ENCODE measurements around the gene PHOSPHO2.

PHOSPHO2 gene

DNA sequence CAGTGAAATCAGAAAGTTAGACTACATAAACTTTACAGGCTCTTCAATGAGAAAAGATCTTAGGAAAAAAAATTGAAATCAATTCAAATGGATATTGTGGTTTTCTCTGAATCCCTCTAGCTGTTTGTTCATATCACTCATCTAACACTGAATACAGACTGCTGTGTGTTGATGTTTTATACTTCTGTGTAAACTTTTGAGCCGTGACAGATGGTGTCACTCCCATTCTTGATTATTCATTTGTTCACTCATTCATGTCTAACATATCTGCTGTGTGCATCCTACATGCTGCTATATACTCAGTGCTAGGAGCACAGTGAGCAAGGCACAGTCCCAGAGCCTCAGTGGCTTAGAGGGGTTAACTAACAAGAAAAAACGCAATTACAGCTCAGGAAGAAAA is 52.0 kb downstream of the PHOSPHO2 start:
- TF ChIP-seq, protein P1, sequence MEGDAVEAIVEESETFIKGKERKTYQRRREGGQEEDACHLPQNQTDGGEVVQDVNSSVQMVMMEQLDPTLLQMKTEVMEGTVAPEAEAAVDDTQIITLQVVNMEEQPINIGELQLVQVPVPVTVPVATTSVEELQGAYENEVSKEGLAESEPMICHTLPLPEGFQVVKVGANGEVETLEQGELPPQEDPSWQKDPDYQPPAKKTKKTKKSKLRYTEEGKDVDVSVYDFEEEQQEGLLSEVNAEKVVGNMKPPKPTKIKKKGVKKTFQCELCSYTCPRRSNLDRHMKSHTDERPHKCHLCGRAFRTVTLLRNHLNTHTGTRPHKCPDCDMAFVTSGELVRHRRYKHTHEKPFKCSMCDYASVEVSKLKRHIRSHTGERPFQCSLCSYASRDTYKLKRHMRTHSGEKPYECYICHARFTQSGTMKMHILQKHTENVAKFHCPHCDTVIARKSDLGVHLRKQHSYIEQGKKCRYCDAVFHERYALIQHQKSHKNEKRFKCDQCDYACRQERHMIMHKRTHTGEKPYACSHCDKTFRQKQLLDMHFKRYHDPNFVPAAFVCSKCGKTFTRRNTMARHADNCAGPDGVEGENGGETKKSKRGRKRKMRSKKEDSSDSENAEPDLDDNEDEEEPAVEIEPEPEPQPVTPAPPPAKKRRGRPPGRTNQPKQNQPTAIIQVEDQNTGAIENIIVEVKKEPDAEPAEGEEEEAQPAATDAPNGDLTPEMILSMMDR (IDR thresholded peaks at IDR 0.05; ENCODE audit: extremely low read depth, missing control alignments) = no peak
- DNase-seq (ENCODE audit: low spot score) = no peak

DNA sequence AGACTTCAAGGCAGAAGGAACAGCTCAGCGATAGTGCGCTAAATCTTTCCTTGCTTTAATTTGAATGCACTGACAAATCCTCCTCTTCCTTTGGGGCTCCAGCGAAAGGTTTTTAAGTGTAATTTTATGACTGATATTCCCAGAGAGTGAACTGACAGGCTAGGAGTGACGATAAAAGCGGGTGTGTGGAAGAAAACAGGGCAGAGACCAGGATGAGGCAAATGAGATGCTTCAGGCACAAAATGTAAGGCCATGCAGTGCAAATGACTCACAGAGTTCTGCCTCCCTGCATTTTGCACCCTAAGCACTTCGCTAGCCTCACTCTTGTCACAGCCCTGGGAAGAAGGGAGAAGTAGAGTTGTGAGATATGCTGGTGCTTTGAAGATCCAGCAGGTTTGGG is 54.0 kb downstream of the PHOSPHO2 start:
- TF ChIP-seq, protein P1 (IDR thresholded peaks at IDR 0.05; ENCODE audit: extremely low read depth, missing control alignments) = no peak
- DNase-seq (ENCODE audit: low spot score) = no peak
